Osteocyte (in vitro differentiated cells): ENCODE data around the gene NUDT6. TPM values are rescaled to one million over a fixed set of nuclear protein-coding genes. Genes with fewer than 3 reads are reported as not detected.
"Not testable (repeated sequence)": the region's sequence is repeated elsewhere in the genome, so short reads cannot be mapped to it uniquely, and the experiment has no call there.

ENCODE experiments used
- DNase-seq: peaks from one replicate; pipeline ENCODE4 v3.0.0; 2021; ENCODE audit warnings: mixed read lengths; ENCODE audit not compliant: unreplicated experiment; ENCODE audit errors: extremely low spot score
- H3K27ac Mint-ChIP-seq: one replicate; pipeline ENCODE4 v1.8.0; 2021; ENCODE audit warnings: mild to moderate bottlenecking, mixed read lengths; ENCODE audit not compliant: unreplicated experiment
- H3K27me3 Mint-ChIP-seq: one replicate; pipeline ENCODE4 v1.8.0; 2021; ENCODE audit warnings: mixed read lengths; ENCODE audit not compliant: unreplicated experiment
- H3K36me3 Mint-ChIP-seq: one replicate; pipeline ENCODE4 v1.8.0; 2021; ENCODE audit warnings: mixed read lengths; ENCODE audit not compliant: unreplicated experiment
- H3K4me1 Mint-ChIP-seq: one replicate; pipeline ENCODE4 v1.8.0; 2021; ENCODE audit warnings: mixed read lengths; ENCODE audit not compliant: unreplicated experiment
- H3K4me3 Mint-ChIP-seq: one replicate; pipeline ENCODE4 v1.8.0; 2021; ENCODE audit warnings: mild to moderate bottlenecking, moderate library complexity, mixed read lengths; ENCODE audit not compliant: unreplicated experiment
- H3K9me3 Mint-ChIP-seq: one replicate; pipeline ENCODE4 v1.8.0; 2021; ENCODE audit warnings: mixed read lengths; ENCODE audit not compliant: unreplicated experiment
- CTCF ChIP-seq: fragments of 200-600 bp; sonication (generic); IDR thresholded peaks from 2 replicates; pipeline ENCODE4 v1.5.0; 2021; ENCODE audit warnings: antibody characterized with exemption, mild to moderate bottlenecking, moderate library complexity
- total RNA-seq: library from RNA; stranded (reverse); gene quantifications from 2 replicates; pipeline ENCODE4 v1.2.1, GENCODE V29; 2021

Gene NUDT6
- total RNA-seq, 1 donor from 2014 or later, result 4.8 TPM

- no peak for TF ChIP-seq CTCF
- Mint-ChIP-seq H3K4me1 (peaks cover 32% of the 10 kb centered on the region), H3K27ac (peak overlapping the region; percentile 9), H3K36me3 (peaks cover 41% of the 10 kb centered on the region), H3K27me3 (no peaks in the 10 kb centered on the region), H3K4me3 (no peak overlapping the region), H3K9me3 (peaks cover 4% of the 10 kb centered on the region)
- no peak for DNase-seq
These were observed 43.4 kb downstream of the NUDT6 start for GRCh38 chr4:122879001-122879400.

GRCh38 chr4:122876456-122876855, 45.9 kb downstream of the NUDT6 start:
- Mint-ChIP-seq H3K9me3 (peaks cover 13% of the 10 kb centered on the region), H3K27me3 (no peaks in the 10 kb centered on the region), H3K36me3 (peaks cover 42% of the 10 kb centered on the region), H3K27ac (peak overlapping the region; percentile 69), H3K4me1 (peaks cover 50% of the 10 kb centered on the region), H3K4me3 (no peak overlapping the region)
- DNase-seq, result no peak
- TF ChIP-seq CTCF, result no peak

GRCh38 chr4:122875949-122876348, 46.4 kb downstream of the NUDT6 start:
- Mint-ChIP-seq H3K27ac (peak overlapping the region; percentile 69), H3K36me3 (peaks cover 41% of the 10 kb centered on the region), H3K4me1 (peaks cover 50% of the 10 kb centered on the region), H3K27me3 (no peaks in the 10 kb centered on the region), H3K9me3 (peaks cover 16% of the 10 kb centered on the region), H3K4me3 (no peak overlapping the region)
- no peak for DNase-seq
- no peak for TF ChIP-seq CTCF

DNA sequence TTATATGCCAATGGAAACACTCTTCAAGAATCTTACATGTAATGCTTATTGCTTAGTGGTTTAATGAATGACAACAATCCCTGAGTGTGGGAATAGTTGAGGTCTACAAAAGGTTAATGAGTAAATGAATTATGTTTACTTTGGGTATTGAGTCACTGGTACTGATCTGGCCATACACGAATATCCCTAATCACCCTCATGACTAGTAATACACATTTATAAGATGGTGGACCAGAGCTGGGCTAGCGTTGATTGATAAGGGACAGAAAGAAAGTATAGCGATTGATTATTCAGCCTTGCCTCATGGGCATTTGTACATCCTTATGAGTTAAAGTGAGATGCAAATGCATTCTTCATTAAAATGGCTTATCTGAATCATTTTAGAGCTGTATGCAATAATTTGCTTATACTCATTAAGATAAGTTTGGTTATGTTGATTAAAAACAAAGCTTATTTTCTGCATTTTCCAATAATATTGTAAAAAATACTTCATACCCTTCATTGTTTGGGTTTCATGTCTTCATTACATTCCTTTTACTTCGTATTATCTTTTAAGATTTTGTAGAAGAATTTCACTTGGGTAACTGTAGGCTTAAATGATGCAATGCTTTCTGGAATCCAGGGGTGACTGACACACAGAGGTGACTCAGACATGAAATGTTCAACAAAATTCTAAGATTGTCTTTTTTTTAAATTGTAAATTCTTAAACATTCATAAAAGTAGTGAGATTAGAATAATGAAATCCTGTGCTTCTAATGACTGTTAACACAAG, 48.4 kb downstream of the NUDT6 start:
- no peak overlapping the region for H3K4me3 Mint-ChIP-seq
- no peak for TF ChIP-seq CTCF
- H3K27ac Mint-ChIP-seq, result peak overlapping the region; percentile 89
- DNase-seq, result no peak
- H3K27me3 Mint-ChIP-seq, result no peaks in the 10 kb centered on the region
- H3K9me3 Mint-ChIP-seq, result peaks cover 17% of the 10 kb centered on the region
- H3K4me1 Mint-ChIP-seq, result peaks cover 48% of the 10 kb centered on the region
- peaks cover 32% of the 10 kb centered on the region for H3K36me3 Mint-ChIP-seq

DNA sequence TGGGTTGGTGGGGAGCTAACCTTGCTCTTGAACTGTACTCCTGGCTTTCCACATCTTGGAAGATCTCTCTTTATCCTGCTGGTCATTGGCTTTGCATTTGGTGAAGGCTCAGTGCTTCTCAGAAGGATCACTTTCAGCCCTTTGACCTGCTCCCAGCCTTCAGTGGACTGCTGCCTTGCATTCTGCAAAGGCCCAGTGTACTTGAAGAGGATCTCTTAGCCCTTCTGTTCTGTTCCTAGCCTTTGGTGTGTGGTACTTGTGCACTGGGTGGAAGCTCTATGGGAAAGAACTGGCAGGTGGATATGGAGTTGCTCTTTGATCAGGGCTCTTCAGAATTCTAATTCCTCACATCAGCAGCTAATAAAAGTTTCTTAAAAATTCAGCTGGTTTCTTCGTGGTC, 49.3 kb downstream of the NUDT6 start:
- peak overlapping the region; percentile 8 for H3K4me3 Mint-ChIP-seq
- no peaks in the 10 kb centered on the region for H3K27me3 Mint-ChIP-seq
- H3K9me3 Mint-ChIP-seq, result peaks cover 17% of the 10 kb centered on the region
- DNase-seq, result no peak
- peak overlapping the region; percentile 89 for H3K27ac Mint-ChIP-seq
- H3K36me3 Mint-ChIP-seq, result peaks cover 27% of the 10 kb centered on the region
- no peak for TF ChIP-seq CTCF
- peaks cover 40% of the 10 kb centered on the region for H3K4me1 Mint-ChIP-seq

GRCh38 chr4:122868235-122868634, 54.2 kb downstream of the NUDT6 start:
- Mint-ChIP-seq H3K4me1 (peaks cover 21% of the 10 kb centered on the region), H3K36me3 (peaks cover 21% of the 10 kb centered on the region), H3K9me3 (peaks cover 17% of the 10 kb centered on the region)
- H3K27me3 Mint-ChIP-seq, H3K27ac Mint-ChIP-seq, H3K4me3 Mint-ChIP-seq, DNase-seq: not testable (repeated sequence)
